Naive thymus-derived CD8-positive, alpha-beta T cell (primary cell): ENCODE measurements around the gene GPR87. TPM values are rescaled to one million over a fixed set of nuclear protein-coding genes. Genes with fewer than 3 reads are reported as not detected.

Experiments used
- ATAC-seq, 2 donors: fragments of 150-1000 bp; cut with Tn5 transposase in 1 of 2; sonication (Bioruptor Pico), chemical (Tn5 transposase) in 1 of 2; 1 replicate in 1 of 2; 2 replicates in 1 of 2; pipeline ENCODE4 v1.10.0; 2021; ENCODE audit warnings: mild to moderate bottlenecking in 2 of 2, moderate library complexity in 2 of 2
- POLR2A ChIA-PET: fragments of 350-600 bp; sonication (Branson Sonifier 250); formaldehyde crosslinking; loops from one replicate; lab custom pipeline; 2021; ENCODE audit warnings: antibody characterized with exemption; lab: Charles Lee
- DNase-seq, 10 donors: peaks; one replicate each; pipeline versions ENCODE4 v3.0.0 to v3.0.0-alpha.2; 2020 to 2022
- H3K27ac Mint-ChIP-seq, 10 donors: one replicate each; pipeline ENCODE4 v1.8.0; 2020 to 2022; ENCODE audit warnings: mild to moderate bottlenecking in 10 of 10, mixed read lengths in 10 of 10, moderate library complexity in 4 of 10, inconsistent platforms in 1 of 10
- H3K27me3 Mint-ChIP-seq, 5 donors: one replicate each; pipeline ENCODE4 v1.8.0; 2021 to 2022; ENCODE audit warnings: mixed read lengths in 5 of 5
- H3K36me3 Mint-ChIP-seq, 3 donors: one replicate each; pipeline ENCODE4 v1.8.0; 2020 to 2022; ENCODE audit warnings: mixed read lengths in 3 of 3, mild to moderate bottlenecking in 2 of 3, inconsistent platforms in 1 of 3
- H3K4me1 Mint-ChIP-seq, 4 donors: one replicate each; pipeline ENCODE4 v1.8.0; 2021 to 2022; ENCODE audit warnings: mixed read lengths in 4 of 4
- H3K4me3 Mint-ChIP-seq, 10 donors: one replicate each; pipeline ENCODE4 v1.8.0; 2020 to 2022; ENCODE audit warnings: mild to moderate bottlenecking in 10 of 10, mixed read lengths in 10 of 10, moderate library complexity in 6 of 10, inconsistent platforms in 1 of 10
- H3K9me3 Mint-ChIP-seq, 9 donors: one replicate each; pipeline ENCODE4 v1.8.0; 2020 to 2022; ENCODE audit warnings: mixed read lengths in 9 of 9, mild to moderate bottlenecking in 3 of 9, inconsistent platforms in 1 of 9, moderate library complexity in 1 of 9
- polyA plus RNA-seq, 3 donors: library from polyadenylated mRNA; unstranded; fragments of 300-500 nt; fragmentation: Illumina TruSeq; gene quantifications; one replicate each; pipeline ENCODE4 v1.2.3, GENCODE V29; 2021
- total RNA-seq, 8 experiments: library from RNA in 2 of 8; stranded (reverse) in 2 of 8; gene quantifications; one replicate each; pipeline ENCODE4 v1.2.3 and lab custom pipeline; 2021 to 2026

Gene GPR87, protein sequence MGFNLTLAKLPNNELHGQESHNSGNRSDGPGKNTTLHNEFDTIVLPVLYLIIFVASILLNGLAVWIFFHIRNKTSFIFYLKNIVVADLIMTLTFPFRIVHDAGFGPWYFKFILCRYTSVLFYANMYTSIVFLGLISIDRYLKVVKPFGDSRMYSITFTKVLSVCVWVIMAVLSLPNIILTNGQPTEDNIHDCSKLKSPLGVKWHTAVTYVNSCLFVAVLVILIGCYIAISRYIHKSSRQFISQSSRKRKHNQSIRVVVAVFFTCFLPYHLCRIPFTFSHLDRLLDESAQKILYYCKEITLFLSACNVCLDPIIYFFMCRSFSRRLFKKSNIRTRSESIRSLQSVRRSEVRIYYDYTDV
- not detected for total RNA-seq
- not detected for polyA plus RNA-seq
- 0 to 0.25 (median 0) reads per million in 6 experiments for total RNA-seq (lab: John Stamatoyannopoulos, UW)

DNA sequence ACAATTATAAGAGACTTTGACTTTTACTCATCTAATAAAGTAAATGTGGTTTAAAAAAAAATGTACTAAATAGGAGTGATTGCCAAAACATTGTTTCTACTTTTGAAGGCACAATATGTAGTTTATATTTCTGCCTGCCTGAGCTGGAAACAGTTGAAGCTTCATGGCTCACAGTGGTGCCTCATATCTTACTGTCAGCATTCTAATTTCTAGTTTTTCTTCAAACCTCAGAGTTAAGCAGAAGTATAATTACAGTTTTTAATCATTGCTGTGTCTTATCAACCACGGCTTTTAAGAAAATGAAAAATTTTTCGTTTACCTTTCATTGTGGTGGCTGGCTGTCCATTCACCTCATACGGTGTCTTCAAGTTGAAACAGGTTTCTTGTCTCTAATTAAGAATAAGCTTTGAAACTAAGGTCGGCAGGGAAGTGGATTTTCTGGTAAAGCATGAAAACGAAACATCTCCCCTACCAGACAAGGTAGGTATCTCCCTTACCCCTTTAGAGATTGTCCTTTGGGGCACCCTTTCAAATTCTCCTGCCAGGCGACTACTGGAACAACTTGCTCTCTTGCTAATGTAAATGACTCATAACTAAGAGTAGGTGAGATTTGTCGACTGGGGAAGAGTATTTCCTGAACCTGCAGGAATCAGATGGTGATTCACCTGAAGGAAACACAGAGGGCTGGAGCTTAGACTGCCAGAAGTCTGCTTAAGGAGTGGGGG is at the start of gene GPR87:
Gene GPR87, minus strand, starts transcription at position 554 of the 725 bp plus-strand sequence. CDS start 16,720 bp downstream, outside the sequence.
- DNase-seq (no peak), ATAC-seq (no peak)
- Mint-ChIP-seq H3K27ac (peak within 1 kb of the TSS in 1 of 10 donors; percentile 9), H3K4me1 (peaks cover 0 to 1% (median 0%) of the 10 kb centered on the region in 4 donors), H3K9me3 (no peaks in the 10 kb centered on the region), H3K27me3 (no peaks in the 10 kb centered on the region), H3K36me3 (no peaks in the 10 kb centered on the region), H3K4me3 (no peak within 1 kb of the TSS)
- POLR2A ChIA-PET: no interaction called here

DNA sequence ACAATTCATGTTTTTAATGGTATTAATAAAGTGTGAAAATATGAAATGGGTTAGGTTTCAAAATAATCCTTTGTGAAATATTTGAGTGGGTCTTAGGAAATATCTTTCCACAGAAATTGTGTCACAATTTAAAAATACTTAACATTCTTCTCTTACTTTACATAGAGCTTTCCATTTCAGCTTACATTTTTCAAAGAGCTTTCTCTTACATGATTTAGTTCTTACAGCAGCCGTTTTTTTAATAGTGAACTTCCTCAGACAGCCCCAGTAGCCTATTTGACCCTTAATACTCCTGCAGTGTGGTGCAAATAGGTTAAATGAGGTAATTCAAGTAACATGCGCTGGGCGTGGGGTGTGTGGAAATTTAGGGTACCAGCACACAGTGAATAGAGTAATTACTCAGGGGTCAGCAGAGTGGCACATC is 46.1 kb upstream of the GPR87 start:
- Mint-ChIP-seq H3K27me3 (peaks cover 0 to 3% (median 0%) of the 10 kb centered on the region in 5 donors), H3K36me3 (peaks cover 0 to 2% (median 0%) of the 10 kb centered on the region in 3 donors), H3K4me1 (no peaks in the 10 kb centered on the region), H3K4me3 (no peak overlapping the region), H3K9me3 (no peaks in the 10 kb centered on the region), H3K27ac (no peak overlapping the region)
- ATAC-seq (no peak), DNase-seq (no peak)
- POLR2A ChIA-PET: no interaction called here

DNA sequence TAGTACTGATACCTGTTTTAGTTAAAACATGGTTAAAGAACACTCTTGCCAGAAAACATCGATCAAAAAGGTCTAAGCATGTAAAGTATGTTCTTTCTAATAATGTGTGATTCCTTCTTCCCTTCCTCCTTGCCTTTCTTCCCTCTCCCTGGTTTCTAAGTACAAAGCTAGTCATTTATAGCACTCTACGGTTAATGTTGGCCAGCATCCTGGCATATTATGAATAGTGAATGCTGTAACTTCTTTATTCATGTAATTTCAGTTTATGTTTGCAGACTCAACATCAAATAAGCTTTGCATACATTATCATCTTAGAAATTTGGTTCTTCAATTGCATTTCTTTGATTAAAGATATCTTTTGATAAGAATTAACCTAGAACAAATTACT is 40.8 kb upstream of the GPR87 start:
- H3K9me3 Mint-ChIP-seq: no peaks in the 10 kb centered on the region
- peaks cover 0 to 11% (median 0%) of the 10 kb centered on the region in 4 donors for H3K4me1 Mint-ChIP-seq
- ATAC-seq (no peak), DNase-seq (no peak)
- peaks cover 0 to 2% (median 2%) of the 10 kb centered on the region in 3 donors for H3K36me3 Mint-ChIP-seq
- H3K27me3 Mint-ChIP-seq: peaks cover 0 to 3% (median 0%) of the 10 kb centered on the region in 5 donors
- POLR2A ChIA-PET: no interaction called here
- no peak overlapping the region for H3K27ac Mint-ChIP-seq
- H3K4me3 Mint-ChIP-seq: no peak overlapping the region

DNA sequence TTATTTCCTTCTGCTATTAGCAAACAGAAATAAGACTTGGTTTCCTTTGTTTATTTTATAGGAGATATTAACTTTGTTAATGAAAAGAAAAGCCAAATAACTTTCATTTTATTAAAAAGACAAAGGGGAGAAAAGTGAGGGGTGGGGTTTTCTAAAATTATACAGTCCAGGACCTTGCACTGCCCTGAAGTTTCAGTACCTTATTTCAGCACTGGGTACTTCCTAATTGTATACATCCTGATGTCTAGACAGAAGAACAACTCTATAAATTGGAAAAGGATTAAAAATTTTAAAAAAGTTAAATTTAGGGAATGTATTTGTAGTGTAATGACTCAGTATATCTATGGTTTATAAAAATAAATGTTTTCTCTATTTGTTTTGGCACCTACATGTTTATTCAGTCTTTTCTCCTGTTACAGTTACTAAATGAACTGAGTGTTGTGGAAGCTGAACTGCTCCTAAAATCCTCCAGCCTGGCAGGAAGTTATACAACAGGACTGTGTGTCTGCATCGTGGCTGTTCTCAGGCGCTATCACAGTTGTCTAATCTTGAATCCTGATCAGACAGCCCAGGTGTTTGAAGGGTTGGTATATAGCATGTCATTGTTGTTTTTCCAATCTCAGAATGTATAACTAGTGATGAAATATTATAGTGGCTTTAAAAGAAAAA is 40.3 kb upstream of the GPR87 start:
- Mint-ChIP-seq H3K9me3 (no peaks in the 10 kb centered on the region), H3K27me3 (peaks cover 0 to 5% (median 0%) of the 10 kb centered on the region in 5 donors), H3K36me3 (peaks cover 0 to 2% (median 0%) of the 10 kb centered on the region in 3 donors), H3K4me3 (no peak overlapping the region), H3K4me1 (peaks cover 0 to 16% (median 0%) of the 10 kb centered on the region in 4 donors), H3K27ac (no peak overlapping the region)
- ATAC-seq (no peak), DNase-seq (no peak)
- POLR2A ChIA-PET: no interaction called here

DNA sequence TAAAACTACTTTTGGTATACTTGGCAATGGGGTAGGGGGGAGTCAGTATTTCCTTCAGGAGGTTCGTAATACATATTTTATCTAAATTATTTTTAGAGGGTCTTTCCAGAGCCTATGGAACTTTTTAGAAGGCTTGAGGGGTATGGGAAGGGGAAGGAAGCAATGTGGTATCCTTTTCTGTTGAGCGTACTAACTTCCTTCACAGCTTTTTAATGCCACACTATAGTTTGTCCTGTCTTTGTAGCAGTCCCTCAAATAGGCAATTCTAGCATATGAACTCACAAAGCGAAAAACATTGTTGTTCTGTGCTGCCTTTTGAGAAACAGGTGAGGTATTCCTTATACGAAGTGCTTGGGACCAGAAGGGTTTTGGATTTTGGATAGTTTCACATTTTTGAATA is 35.0 kb upstream of the GPR87 start:
- peaks cover 0 to 26% (median 2%) of the 10 kb centered on the region in 4 donors for H3K4me1 Mint-ChIP-seq
- peaks cover 0 to 2% (median 0%) of the 10 kb centered on the region in 3 donors for H3K36me3 Mint-ChIP-seq
- no peak for DNase-seq
- H3K9me3 Mint-ChIP-seq: no peaks in the 10 kb centered on the region
- peaks cover 6 to 14% (median 9%) of the 10 kb centered on the region in 5 donors for H3K27me3 Mint-ChIP-seq
- ATAC-seq: no peak
- H3K27ac Mint-ChIP-seq: no peak overlapping the region
- H3K4me3 Mint-ChIP-seq: no peak overlapping the region
- POLR2A ChIA-PET: no interaction called here

DNA sequence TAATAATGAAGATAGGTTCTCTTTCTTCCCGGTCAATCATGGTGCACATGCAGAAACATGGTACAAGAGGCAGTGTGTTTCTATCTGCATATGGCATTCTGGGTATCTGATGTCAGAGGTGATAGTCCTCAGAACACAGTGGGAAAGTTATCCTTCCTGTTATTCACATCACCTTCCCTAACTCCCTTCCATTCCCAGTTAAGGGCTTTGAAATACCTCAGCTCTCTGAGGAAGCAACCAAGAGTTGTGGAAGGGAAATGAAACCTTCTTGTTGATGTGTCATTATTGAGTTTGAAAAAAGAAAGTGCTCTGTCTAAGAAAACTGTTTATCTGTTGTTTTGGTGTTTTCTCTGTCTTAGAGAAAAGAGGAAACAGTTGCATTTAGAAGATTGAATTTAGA is 34.6 kb upstream of the GPR87 start:
- Mint-ChIP-seq H3K4me3 (no peak overlapping the region), H3K27ac (no peak overlapping the region), H3K36me3 (peaks cover 0 to 2% (median 0%) of the 10 kb centered on the region in 3 donors), H3K9me3 (no peaks in the 10 kb centered on the region), H3K27me3 (peaks cover 8 to 19% (median 10%) of the 10 kb centered on the region in 5 donors), H3K4me1 (peaks cover 0 to 27% (median 3%) of the 10 kb centered on the region in 4 donors)
- DNase-seq (no peak), ATAC-seq (no peak)
- POLR2A ChIA-PET: no interaction called here

DNA sequence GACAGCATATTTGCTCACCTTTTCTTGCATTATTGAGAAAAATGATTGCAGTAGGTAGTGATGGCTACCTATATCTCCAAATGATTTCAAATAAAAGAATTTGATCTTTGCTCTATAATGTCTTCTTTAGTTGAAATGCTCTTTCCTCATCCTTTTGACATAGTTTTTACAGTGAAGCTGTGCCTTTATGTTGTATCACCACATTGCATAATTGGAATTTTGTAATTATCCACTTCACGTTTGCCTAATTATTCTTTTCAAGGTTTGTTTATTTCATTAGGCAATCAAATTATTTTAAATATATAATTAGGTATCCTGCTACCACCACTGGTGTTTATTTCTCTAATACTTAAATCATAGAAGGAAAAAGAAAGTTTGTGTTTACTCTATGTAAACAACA is 34.0 kb upstream of the GPR87 start:
- Mint-ChIP-seq H3K27ac (no peak overlapping the region), H3K27me3 (peaks cover 9 to 23% (median 10%) of the 10 kb centered on the region in 5 donors)
- POLR2A ChIA-PET: no interaction called here

DNA sequence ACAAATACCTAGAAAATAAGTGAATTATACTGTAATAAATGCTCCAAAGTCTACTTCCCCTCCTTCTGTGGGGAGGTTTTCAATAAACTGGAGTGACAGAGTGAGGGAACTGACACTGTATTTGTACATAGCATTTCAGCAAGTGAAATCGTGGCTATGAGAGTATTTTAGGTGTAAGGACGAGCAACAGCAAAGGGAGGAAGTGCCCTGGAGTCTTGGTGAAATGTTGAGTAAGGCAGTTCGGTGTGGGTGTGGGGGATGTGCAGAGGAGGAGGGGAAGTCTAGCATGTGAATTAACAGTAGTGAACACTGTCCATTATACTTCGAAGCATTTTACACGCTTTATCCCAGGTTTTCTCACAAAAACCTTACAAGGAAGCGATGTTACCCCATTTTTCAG is 30.8 kb upstream of the GPR87 start:
- H3K27ac Mint-ChIP-seq: no peak overlapping the region
- DNase-seq (no peak), ATAC-seq (no peak)
- POLR2A ChIA-PET: no interaction called here
- H3K9me3 Mint-ChIP-seq: no peaks in the 10 kb centered on the region
- no peaks in the 10 kb centered on the region for H3K36me3 Mint-ChIP-seq
- H3K4me3 Mint-ChIP-seq: no peak overlapping the region
- H3K4me1 Mint-ChIP-seq: peaks cover 0 to 30% (median 7%) of the 10 kb centered on the region in 4 donors
- H3K27me3 Mint-ChIP-seq: peaks cover 8 to 23% (median 12%) of the 10 kb centered on the region in 5 donors

More for the DNA sequence above, 34.0 kb upstream of the GPR87 start:
- ATAC-seq: no peak
- Mint-ChIP-seq H3K36me3 (peaks cover 0 to 2% (median 0%) of the 10 kb centered on the region in 3 donors), H3K4me3 (no peak overlapping the region), H3K9me3 (no peaks in the 10 kb centered on the region), H3K4me1 (peaks cover 0 to 33% (median 7%) of the 10 kb centered on the region in 4 donors)
- DNase-seq: no peak

DNA sequence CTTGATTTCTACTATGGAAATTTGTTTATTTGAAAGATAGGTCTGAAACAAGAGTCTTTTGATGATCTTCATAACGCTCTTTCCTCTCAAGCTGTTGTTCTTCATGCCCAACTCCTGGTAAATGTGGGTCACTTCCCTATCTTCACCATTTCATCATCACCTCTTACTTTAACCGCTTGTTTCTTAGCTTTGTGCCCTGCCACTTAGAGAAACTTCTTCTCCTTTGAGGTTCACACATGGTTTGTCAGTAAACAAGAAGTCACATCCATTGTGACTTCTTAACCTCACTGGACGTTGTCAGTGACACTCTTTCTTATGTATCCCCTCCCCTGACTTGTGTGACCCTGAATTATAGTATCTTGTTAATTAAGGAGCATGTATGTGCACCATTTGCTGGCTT is 29.7 kb upstream of the GPR87 start:
- H3K27ac Mint-ChIP-seq: no peak overlapping the region
- DNase-seq (no peak), ATAC-seq (no peak)
- H3K4me3 Mint-ChIP-seq: peak overlapping the region in 1 of 10 donors; percentile 48
- H3K27me3 Mint-ChIP-seq: peaks cover 5 to 21% (median 11%) of the 10 kb centered on the region in 5 donors
- peaks cover 0 to 3% (median 0%) of the 10 kb centered on the region in 9 donors for H3K9me3 Mint-ChIP-seq
- H3K4me1 Mint-ChIP-seq: peaks cover 0 to 19% (median 7%) of the 10 kb centered on the region in 4 donors
- POLR2A ChIA-PET: no interaction called here
- H3K36me3 Mint-ChIP-seq: no peaks in the 10 kb centered on the region

DNA sequence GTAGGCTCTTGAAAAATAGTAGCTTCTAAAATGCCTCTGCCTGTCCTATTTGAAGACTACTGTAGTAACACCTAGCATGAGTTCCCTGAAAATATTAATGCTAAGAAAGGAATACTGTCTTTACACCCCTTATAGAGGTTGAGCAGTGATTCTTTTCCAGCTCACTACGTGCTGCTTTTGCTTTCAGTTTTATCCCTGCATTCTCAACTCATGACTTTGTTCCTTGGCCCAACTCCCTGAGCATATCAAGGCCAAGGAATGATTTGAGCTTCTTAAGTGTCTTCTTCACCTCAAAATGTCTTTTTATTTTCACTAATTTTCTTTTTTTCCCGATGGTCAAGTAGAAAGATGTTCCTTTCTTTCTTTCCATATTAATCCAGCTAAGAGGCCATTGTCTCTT is 29.2 kb upstream of the GPR87 start:
- Mint-ChIP-seq H3K9me3 (peaks cover 0 to 3% (median 0%) of the 10 kb centered on the region in 9 donors), H3K27me3 (peaks cover 5 to 21% (median 11%) of the 10 kb centered on the region in 5 donors)

DNA sequence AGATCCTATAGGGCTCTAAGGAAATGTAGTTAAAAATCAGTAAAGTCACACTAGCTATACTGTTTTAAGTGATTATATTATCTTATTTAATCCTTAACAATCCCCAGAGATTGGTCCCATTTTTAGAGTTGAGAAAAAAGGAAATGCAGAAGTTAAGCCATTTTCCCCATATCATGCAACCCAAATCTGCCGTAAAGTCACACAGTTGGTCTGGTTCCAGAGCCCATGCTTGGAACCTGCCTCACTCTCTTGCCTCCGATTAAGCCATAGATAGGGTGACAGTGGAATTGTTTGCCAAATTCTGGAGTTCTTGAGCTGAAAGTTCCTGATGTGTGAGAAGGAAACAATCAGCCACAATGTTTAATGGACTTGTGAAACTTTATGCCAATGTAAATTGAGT is 15.1 kb upstream of the GPR87 start:
- H3K4me1 Mint-ChIP-seq: peaks cover 4 to 16% (median 7%) of the 10 kb centered on the region in 4 donors
- POLR2A ChIA-PET: no interaction called here
- H3K27ac Mint-ChIP-seq: no peak overlapping the region

More for the DNA sequence above, 29.2 kb upstream of the GPR87 start:
- ATAC-seq (no peak), DNase-seq (no peak)
- Mint-ChIP-seq H3K36me3 (no peaks in the 10 kb centered on the region), H3K4me1 (peaks cover 0 to 17% (median 7%) of the 10 kb centered on the region in 4 donors), H3K27ac (no peak overlapping the region), H3K4me3 (peak overlapping the region in 1 of 10 donors; percentile 48)
- POLR2A ChIA-PET: no interaction called here

DNA sequence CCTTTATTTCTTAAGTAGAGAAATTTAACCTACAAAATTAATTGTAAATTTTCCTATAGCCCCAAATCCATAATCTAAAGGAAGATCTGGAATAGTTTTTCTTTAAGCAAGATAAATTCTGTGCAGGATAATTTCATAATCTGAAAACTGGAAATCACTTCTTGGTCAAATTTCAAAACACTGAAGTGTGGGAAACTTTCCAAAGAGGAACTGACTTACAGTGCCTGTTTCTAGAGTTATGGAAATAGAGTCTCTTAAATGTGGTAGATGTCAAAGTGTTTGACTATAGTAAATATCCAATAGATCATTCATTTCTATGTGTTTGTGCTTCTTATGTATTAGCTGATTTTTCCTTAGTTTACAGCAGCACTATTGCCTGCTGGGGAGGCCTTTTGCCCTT is 14.3 kb upstream of the GPR87 start:
- H3K4me3 Mint-ChIP-seq: no peak overlapping the region
- no peak for ATAC-seq

More for the DNA sequence above, 15.1 kb upstream of the GPR87 start:
- peaks cover 0 to 14% (median 4%) of the 10 kb centered on the region in 5 donors for H3K27me3 Mint-ChIP-seq
- no peaks in the 10 kb centered on the region for H3K36me3 Mint-ChIP-seq
- no peak for ATAC-seq
- DNase-seq: no peak
- no peaks in the 10 kb centered on the region for H3K9me3 Mint-ChIP-seq
- H3K4me3 Mint-ChIP-seq: no peak overlapping the region

More for the DNA sequence above, 14.3 kb upstream of the GPR87 start:
- H3K9me3 Mint-ChIP-seq: no peaks in the 10 kb centered on the region
- peaks cover 4 to 16% (median 7%) of the 10 kb centered on the region in 4 donors for H3K4me1 Mint-ChIP-seq
- POLR2A ChIA-PET: no interaction called here
- no peak overlapping the region for H3K27ac Mint-ChIP-seq
- H3K36me3 Mint-ChIP-seq: no peaks in the 10 kb centered on the region
- peaks cover 2 to 22% (median 5%) of the 10 kb centered on the region in 5 donors for H3K27me3 Mint-ChIP-seq
- DNase-seq: no peak
